B cell (primary cell): ENCODE results near the gene MORC2. TPM values are rescaled to one million over a fixed set of nuclear protein-coding genes. Genes with fewer than 3 reads are reported as not detected.

ENCODE experiments used
- ATAC-seq: fragments of 200-7000 bp; cut with Tn5 transposase; one replicate; pipeline ENCODE4 v1.10.0; 2021; ENCODE audit warnings: low read depth, mild to moderate bottlenecking, moderate number of reproducible peaks, moderate library complexity
- CTCF ChIA-PET: fragments of 350-600 bp; sonication (Branson Sonifier 250); formaldehyde crosslinking; loops from one replicate; lab custom pipeline; 2021; ENCODE audit warnings: antibody characterized with exemption, inconsistent platforms; lab: Charles Lee
- POLR2A ChIA-PET: fragments of 350-600 bp; sonication (Branson Sonifier 250); formaldehyde crosslinking; loops from one replicate; lab custom pipeline; 2021; ENCODE audit warnings: antibody characterized with exemption; lab: Charles Lee
- DNase-seq: peaks from one replicate; pipeline ENCODE4 v3.0.0; 2013
- H2AFZ ChIP-seq: 2 replicates; pipeline ENCODE4 v1.6.1; 2012; ENCODE audit warnings: mild to moderate bottlenecking, low read depth, low read length; ENCODE audit not compliant: insufficient read depth, poor library complexity, severe bottlenecking
- H3K27ac ChIP-seq, 2 donors: 1 replicate in 1 of 2; 2 replicates in 1 of 2; pipeline ENCODE4 v1.5.1; 2012 to 2013; ENCODE audit warnings: low read length in 2 of 2, mild to moderate bottlenecking in 2 of 2, moderate library complexity in 1 of 2
- H3K27me3 ChIP-seq, 4 experiments: fragments of 200-600 bp in 1 of 4; sonication (generic) in 1 of 4; replicated peaks in 1 of 4; 1 replicate in 2 of 4; 2 replicates in 2 of 4; pipeline versions ENCODE4 v1.6.1 to v1.7.0; 2013 to 2016; ENCODE audit warnings: low read length in 3 of 4, mild to moderate bottlenecking in 2 of 4, mixed read lengths in 1 of 4, moderate library complexity in 1 of 4; ENCODE audit not compliant: insufficient read depth in 4 of 4, control insufficient read depth in 3 of 4; ENCODE audit errors: control extremely low read depth in 1 of 4
- H3K36me3 ChIP-seq, 2 experiments: replicated peaks in 1 of 2; 1 replicate in 1 of 2; 2 replicates in 1 of 2; pipeline versions ENCODE4 v1.6.1 to v1.7.1; 2013; ENCODE audit warnings: low read length in 1 of 2; ENCODE audit not compliant: insufficient read depth in 2 of 2, control insufficient read depth in 1 of 2; ENCODE audit errors: control extremely low read depth in 1 of 2, extremely low read depth in 1 of 2
- H3K4me1 ChIP-seq, 2 donors: fragments of 200-600 bp in 1 of 2; sonication (generic) in 1 of 2; 1 replicate in 1 of 2; 2 replicates in 1 of 2; pipeline versions ENCODE4 v1.5.1 to v1.6.1; 2013 to 2017; ENCODE audit warnings: low read length in 2 of 2; ENCODE audit not compliant: control insufficient read depth in 2 of 2, insufficient read depth in 2 of 2
- H3K4me2 ChIP-seq: replicated peaks from 2 replicates; pipeline ENCODE3; 2012; ENCODE audit warnings: mild to moderate bottlenecking, low read depth, low read length; ENCODE audit not compliant: poor library complexity, severe bottlenecking
- H3K4me3 ChIP-seq, 5 experiments: fragments of 200-600 bp in 1 of 5; sonication (generic) in 1 of 5; 1 replicate in 3 of 5; 2 replicates in 2 of 5; pipeline versions ENCODE4 v1.5.1 to v1.7.0; 2011 to 2016; ENCODE audit warnings: low read length in 4 of 5, mild to moderate bottlenecking in 4 of 5, low read depth in 2 of 5, control low read depth in 1 of 5, moderate library complexity in 1 of 5; ENCODE audit not compliant: insufficient read depth in 1 of 5; ENCODE audit errors: control extremely low read depth in 1 of 5, extremely low read depth in 1 of 5
- H3K79me2 ChIP-seq: fragments of 200-600 bp; sonication (generic); one replicate; pipeline ENCODE4 v1.6.0; 2016; ENCODE audit warnings: low read length; ENCODE audit not compliant: control insufficient read depth, insufficient read depth
- H3K9ac ChIP-seq: fragments of 200-600 bp; sonication (generic); 2 replicates; pipeline ENCODE4 v1.6.1; 2017; ENCODE audit warnings: mild to moderate bottlenecking, low read length, moderate library complexity
- H3K9me3 ChIP-seq, 3 donors: one replicate each; pipeline versions ENCODE4 v1.6.1 to v1.7.1; 2013; ENCODE audit warnings: low read length in 2 of 3; ENCODE audit not compliant: control insufficient read depth in 2 of 3, insufficient read depth in 1 of 3; ENCODE audit errors: control extremely low read depth in 1 of 3
- H4K20me1 ChIP-seq: 2 replicates; pipeline ENCODE4 v1.6.0; 2012; ENCODE audit warnings: mild to moderate bottlenecking, low read length; ENCODE audit not compliant: insufficient read depth, control insufficient read depth, poor library complexity, severe bottlenecking
- H3K27ac Mint-ChIP-seq: one replicate; pipeline ENCODE4 v1.8.0; 2021; ENCODE audit warnings: mixed read lengths
- H3K27me3 Mint-ChIP-seq: one replicate; pipeline ENCODE4 v1.8.0; 2021; ENCODE audit warnings: mixed read lengths
- H3K4me1 Mint-ChIP-seq: one replicate; pipeline ENCODE4 v1.8.0; 2021; ENCODE audit warnings: mixed read lengths
- H3K4me3 Mint-ChIP-seq: one replicate; pipeline ENCODE4 v1.8.0; 2021; ENCODE audit warnings: mixed read lengths
- H3K9me3 Mint-ChIP-seq: one replicate; pipeline ENCODE4 v1.8.0; 2022; ENCODE audit warnings: mixed read lengths; ENCODE audit not compliant: insufficient read depth
- EZH2 ChIP-seq: IDR thresholded peaks from 2 replicates; pipeline ENCODE4 v1.6.1; 2012; ENCODE audit warnings: borderline replicate concordance, low read depth, mild to moderate bottlenecking, moderate library complexity, low read length; ENCODE audit not compliant: insufficient read depth, poor library complexity, severe bottlenecking
- WGBS: methylation state at CpG from one replicate; pipeline ENCODE4 v1.1.5; 2013; ENCODE audit warnings: missing lambda C conversion rate; ENCODE audit not compliant: insufficient coverage; 5-methylcytosine and 5-hydroxymethylcytosine counted together
- intact Hi-C: fragments of 100-400 bp; cut with micrococcal nuclease; formaldehyde crosslinking; loops from one replicate; pipeline ENCODE4 v1.10.0; 2022
- polyA plus RNA-seq: library from polyadenylated mRNA; depleted of rRNA; stranded (reverse); fragments of >200 nt; gene quantifications from 2 replicates; pipeline ENCODE4 v1.2.3, GENCODE V29; 2012
- total RNA-seq, 2 donors: library from RNA; stranded (reverse); fragments of 120-200 nt in 1 of 2; gene quantifications; 1 replicate in 1 of 2; 2 replicates in 1 of 2; pipeline versions ENCODE4 v1.2.3 to v1.2.4, GENCODE V29; 2013 to 2022
- TF ChIP-seq, protein P1 (sequence below): fragments of 200-600 bp; IDR thresholded peaks from one replicate; pipeline ENCODE4 v1.8.0; 2022; ENCODE audit warnings: antibody characterized with exemption, mild to moderate bottlenecking

Gene MORC2
- total and polyA plus RNA-seq, 2 donors (not counting 1 experiment from before 2014, with no cell fraction given): 10.1 to 25.0 TPM

DNA sequence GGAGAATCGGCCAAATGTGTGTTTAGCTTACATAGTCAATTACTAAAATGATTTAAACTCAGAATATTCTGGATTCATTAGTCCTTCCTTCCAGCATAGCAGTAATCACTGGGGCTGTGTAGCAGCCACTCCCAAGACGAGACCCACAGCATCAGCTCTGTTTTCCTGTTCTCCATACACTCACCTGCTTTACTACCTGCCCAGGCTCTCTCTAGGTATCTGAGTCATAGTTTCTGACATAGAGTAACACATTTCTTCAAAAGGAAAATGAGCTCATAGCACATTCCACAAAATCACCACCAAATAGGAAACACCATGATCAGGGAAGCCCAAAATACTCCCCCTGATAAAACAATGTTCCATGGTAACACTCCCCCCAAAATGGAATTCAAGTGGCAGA, 22.9 kb downstream of the MORC2 start:
- Histone ChIP-seq H2AFZ (no peak overlapping the region), H3K9ac (no peak overlapping the region), H3K4me1 (no peaks in the 10 kb centered on the region), H3K36me3 (peaks cover 2 to 89% of the 10 kb centered on the region in 2 experiments), H4K20me1 (no peaks in the 10 kb centered on the region), H3K79me2 (no peaks in the 10 kb centered on the region), H3K27ac (no peak overlapping the region), H3K9me3 (no peaks in the 10 kb centered on the region), H3K4me3 (no peak overlapping the region), H3K4me2 (no peak overlapping the region), H3K27me3 (no peaks in the 10 kb centered on the region)
- DNase-seq (no peak), ATAC-seq (no peak)
- CTCF ChIA-PET: interaction anchor here (0.6 to 1.6 kb wide), 4 partner anchors 141 to 327 kb away, joined by 3 to 7 read pairs (median 4); no protein-coding TSS in a partner anchor
- Mint-ChIP-seq H3K27ac (no peak overlapping the region), H3K4me1 (no peaks in the 10 kb centered on the region), H3K27me3 (no peaks in the 10 kb centered on the region), H3K4me3 (no peak overlapping the region), H3K9me3 (no peaks in the 10 kb centered on the region)
- POLR2A ChIA-PET: no interaction called here
- WGBS: 100% methylated on average over 1 of the region's 2 CpGs
- intact Hi-C loops: loop anchor here (5.0 kb wide), 1 partner anchor 202 kb away; no protein-coding TSS in a partner anchor
- TF ChIP-seq, protein P1, sequence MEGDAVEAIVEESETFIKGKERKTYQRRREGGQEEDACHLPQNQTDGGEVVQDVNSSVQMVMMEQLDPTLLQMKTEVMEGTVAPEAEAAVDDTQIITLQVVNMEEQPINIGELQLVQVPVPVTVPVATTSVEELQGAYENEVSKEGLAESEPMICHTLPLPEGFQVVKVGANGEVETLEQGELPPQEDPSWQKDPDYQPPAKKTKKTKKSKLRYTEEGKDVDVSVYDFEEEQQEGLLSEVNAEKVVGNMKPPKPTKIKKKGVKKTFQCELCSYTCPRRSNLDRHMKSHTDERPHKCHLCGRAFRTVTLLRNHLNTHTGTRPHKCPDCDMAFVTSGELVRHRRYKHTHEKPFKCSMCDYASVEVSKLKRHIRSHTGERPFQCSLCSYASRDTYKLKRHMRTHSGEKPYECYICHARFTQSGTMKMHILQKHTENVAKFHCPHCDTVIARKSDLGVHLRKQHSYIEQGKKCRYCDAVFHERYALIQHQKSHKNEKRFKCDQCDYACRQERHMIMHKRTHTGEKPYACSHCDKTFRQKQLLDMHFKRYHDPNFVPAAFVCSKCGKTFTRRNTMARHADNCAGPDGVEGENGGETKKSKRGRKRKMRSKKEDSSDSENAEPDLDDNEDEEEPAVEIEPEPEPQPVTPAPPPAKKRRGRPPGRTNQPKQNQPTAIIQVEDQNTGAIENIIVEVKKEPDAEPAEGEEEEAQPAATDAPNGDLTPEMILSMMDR: no peak
- no peak for TF ChIP-seq EZH2

DNA sequence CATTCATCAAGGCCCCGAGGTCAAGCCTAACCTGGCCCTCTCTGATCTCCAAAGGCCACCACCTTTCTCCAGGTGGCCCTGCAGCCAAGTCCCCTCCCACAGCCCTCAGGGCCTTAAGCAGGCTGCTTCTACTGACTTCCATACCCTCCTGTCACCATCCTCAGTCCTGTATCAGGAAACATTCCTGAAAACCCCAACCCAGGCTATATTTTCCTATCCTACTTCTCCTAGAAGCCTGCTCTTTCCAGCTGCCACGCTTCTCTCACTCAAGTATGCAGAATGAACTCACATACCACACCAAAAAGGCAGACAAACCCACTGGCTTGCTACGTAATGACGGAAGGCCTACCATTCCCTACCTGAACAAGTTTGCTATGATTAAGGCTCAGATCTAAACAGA, 23.6 kb downstream of the MORC2 start:
- H3K9ac ChIP-seq: no peak overlapping the region
- H2AFZ ChIP-seq: no peak overlapping the region
- no peaks in the 10 kb centered on the region for H3K79me2 ChIP-seq
- 72% methylated on average over 2 of the region's 4 CpGs for WGBS
- H3K4me3 ChIP-seq: no peak overlapping the region
- DNase-seq (no peak), ATAC-seq (no peak)
- H3K9me3 ChIP-seq: no peaks in the 10 kb centered on the region
- TF ChIP-seq EZH2: no peak
- TF ChIP-seq, protein P1: no peak
- no peaks in the 10 kb centered on the region for H3K27me3 ChIP-seq
- Mint-ChIP-seq H3K9me3 (no peaks in the 10 kb centered on the region), H3K4me1 (no peaks in the 10 kb centered on the region), H3K4me3 (no peak overlapping the region), H3K27me3 (no peaks in the 10 kb centered on the region), H3K27ac (no peak overlapping the region)
- ChIA-PET CTCF (interaction anchor here (0.6 to 1.1 kb wide), 2 partner anchors 141 to 161 kb away, joined by 3 read pairs; no protein-coding TSS in a partner anchor), POLR2A (no interaction called here)
- intact Hi-C loops: loop anchor here (5.0 kb wide), 1 partner anchor 202 kb away; no protein-coding TSS in a partner anchor
- H3K4me2 ChIP-seq: no peak overlapping the region
- H3K27ac ChIP-seq: no peak overlapping the region
- H3K36me3 ChIP-seq: peaks cover 2 to 92% of the 10 kb centered on the region in 2 experiments
- no peaks in the 10 kb centered on the region for H3K4me1 ChIP-seq
- H4K20me1 ChIP-seq: no peaks in the 10 kb centered on the region
